Pons (tissue), 1 donor: ENCODE measurements around the gene PPP5C.

Source experiments
- DNase-seq: peaks from one replicate; pipeline ENCODE4 v3.0.0-alpha.2; 2016; ENCODE audit warnings: low spot score

Gene PPP5C

DNA sequence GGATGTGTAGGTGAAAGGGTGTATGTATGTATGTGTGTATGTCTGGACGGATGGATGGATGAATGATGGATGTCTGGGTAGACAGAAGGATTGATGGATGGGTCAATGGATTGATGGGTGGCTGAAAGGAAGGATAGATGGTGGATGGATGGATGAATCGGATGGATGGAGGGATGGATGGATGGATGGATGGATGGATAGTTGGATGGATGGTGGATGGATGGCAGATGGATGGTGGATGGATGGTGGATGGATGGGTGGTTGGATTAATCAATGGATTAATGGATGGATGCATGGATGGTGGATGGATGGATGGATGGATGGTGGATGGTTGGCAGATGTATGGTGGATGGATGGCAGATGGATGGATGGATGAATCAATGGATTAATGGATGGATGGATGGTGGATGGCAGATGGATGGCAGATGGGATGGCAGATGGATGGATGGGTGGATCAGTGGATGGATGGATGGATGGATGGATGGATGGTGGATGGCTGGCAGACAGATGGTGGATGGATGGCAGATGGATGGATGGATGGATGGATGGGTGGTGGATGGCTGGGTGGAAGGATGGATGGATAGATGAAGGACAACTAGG, 16.5 kb upstream of the PPP5C start:
- no peak for DNase-seq

DNA sequence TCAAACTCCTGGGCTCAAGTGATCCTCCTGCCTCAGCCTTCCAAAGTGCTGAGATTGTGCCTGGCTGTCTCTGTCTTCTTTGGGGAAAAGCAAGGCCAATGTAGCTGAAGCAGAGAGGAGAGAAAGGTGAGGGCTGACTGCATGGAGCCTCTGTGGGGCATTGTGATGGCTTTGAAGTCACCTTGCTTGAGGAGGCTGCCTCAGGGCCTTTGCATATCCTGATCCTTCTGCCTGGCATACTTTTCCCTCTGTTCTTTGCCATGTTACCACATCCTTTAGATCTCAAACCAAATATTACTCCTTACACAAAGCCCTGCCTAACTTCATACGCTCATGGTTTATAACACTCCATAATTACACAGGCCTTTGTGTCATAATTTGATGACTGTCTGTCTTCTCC, 9.4 kb upstream of the PPP5C start:
- no peak for DNase-seq

DNA sequence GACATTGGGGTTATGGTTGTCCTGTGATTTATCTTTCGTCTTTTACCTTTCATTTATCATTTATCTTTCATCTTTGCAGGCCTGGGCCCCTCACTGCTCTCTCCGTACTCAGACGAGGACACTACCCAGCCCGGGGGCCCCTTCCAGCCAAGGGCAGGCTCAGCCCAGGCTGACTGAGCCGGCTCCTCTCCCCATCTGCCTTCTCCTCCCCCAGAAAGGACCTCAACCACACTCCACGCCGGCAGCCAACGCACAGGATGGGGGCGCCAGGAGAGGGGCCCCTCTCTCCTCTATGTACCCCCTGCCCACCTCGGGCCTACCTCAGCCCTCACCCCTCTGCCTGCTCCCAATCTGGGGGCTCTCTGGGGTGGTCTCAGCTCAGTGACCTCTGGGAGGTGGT, 7.4 kb upstream of the PPP5C start:
- no peak for DNase-seq

DNA sequence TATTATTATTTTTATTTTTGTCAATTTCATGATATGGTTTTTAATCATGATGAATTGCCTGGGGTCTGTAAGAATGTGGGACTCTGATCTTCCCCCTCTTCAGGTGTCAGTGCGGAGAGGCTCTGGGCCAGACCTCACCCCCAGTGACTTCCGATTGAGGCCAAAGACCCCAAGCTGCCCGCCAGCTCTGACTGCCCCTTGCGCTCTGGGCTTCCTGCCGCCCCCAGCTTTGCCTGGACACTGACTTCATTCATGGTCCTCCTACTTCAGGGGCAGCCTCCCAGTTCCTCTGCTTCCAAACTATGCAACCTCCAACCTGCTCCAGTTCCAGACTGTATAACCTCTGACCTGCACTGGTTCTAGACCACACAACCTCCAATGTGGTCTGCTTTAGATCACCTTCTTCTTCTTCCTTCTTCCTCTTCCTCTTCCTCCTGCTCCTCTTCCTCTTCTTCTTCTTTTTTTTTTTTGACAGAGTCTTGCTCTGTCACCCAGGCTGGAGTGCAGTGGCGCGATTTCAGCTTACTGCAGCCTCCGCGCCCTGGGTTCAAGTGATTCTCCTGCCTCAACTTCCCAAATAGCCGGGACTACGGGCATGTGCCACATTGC, 6.7 kb upstream of the PPP5C start:
- no peak for DNase-seq

DNA sequence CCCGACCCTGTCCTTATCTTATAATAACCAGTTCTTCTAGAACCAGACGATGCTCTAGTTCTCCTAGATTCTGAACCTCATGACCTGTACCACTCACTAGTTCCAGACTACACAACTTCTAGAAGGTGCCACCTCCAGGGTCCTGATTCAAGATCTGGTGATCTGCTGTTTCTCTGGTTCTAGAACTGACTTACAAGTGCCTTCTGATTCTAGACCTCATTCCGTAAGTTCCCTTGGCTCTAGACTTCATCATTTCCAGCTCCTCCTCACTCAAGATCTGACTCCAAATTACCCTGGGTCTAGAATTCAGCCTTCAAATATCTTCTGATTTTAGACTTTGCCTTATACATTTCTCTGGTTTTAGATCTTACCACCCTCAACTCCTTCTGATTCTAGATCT, 5.0 kb upstream of the PPP5C start:
- no peak for DNase-seq

DNA sequence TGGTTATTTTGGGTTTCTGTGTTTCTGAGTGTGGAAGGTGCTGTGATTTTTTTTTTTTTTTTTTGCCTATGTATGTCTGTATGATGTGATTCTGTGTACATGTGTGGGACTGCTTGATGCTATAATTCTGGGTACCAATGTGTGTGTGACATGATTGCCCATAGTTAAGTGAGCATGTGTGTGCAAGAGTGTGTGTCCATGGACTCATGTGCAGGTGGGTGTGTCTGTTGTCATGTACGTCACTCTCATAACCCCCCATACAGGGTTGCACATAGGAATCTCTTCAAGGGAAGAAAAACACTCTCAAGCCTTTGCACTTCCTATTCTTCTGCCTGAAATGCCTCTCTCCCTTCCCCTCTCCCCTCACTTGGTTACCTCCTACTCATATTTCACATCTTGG, 2.5 kb upstream of the PPP5C start:
- no peak for DNase-seq

DNA sequence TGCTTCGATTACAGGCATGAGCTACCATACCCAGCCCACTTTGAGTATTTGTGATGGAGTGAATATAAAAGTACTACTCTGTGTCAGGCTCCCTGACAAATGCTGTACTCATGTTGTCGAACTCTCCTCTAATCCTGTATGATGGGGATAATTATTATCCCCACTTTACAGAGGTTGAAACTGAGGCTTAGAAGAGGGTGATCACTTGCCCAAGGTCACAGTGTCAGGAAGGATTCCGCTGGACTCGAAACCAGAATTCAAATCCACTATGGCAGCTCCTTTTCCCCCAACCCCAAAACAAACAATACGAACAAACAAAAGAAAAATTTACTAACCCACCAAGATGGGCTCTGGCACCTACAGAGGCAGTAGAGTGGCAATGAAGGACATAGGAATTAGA, 1.7 kb upstream of the PPP5C start:
- DNase-seq = no peak

DNA sequence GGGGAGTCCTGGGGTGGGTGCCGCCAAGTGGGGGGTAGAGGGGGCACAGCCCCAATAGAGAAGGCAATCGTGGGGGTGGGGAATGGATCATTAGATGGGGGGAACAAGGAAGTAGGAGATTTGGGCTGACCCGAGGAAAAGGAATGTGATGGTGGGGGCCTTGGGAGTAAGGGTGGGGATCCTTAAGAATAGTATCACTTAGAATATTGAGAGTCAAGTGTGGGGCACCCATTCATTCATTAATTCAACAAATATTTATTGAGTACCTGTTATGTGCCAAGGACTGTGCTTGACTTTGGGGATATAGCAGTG, 641 bp downstream of the PPP5C start:
- DNase-seq = no peak

DNA sequence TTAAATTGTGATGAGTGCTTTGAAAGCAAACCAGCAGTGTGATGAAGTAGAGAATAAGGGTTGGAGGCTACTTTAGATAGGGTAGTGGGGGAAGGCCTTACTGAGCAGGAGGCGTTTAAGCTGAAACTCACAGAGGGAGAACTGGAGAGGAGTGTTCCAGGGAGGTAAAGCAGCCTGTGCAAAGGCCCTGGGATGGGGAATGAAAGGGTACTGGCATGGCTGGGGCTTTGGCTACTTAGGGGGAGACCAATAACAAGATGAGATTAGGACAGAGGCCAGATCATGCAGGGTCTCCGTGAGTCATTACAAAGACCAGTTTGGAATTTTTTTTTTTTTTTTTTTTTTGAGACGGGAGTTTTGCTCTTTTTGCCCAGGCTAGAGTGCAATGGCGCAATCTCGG, 1.1 kb downstream of the PPP5C start:
- DNase-seq = no peak

DNA sequence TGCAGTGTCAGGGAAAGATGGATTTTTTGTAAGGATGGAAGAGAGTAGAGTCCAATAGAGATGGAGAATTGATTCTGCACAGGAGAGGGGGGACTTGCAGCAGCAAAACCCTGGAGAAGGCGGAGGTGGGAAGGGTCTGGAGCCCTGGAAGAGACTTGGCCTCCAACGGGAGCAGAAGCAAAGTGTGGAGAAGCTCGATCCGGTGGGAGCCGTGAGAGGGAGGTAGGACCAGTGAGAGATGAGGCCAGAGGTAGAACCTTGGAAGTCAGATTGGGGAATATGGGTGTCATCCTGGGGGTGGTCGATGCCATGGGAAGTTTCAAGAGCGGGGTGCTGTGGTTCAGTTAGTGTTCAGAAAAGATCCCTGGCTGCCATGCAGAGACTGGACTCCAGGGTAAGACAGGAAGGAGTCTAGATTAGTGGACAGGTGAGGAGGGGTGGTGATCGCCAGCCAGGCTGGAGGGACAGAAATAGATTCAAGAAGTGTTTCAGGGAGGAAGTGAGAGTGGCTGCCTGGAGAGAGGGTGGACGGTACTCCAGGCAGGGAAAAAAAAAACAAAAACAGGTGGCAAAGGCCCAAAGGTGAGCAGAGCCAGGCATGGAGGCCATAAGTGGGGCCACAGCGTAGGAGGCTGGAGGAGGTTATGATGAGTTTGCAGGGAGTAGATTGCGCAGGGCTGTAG, 2.6 kb downstream of the PPP5C start:
- DNase-seq = no peak

DNA sequence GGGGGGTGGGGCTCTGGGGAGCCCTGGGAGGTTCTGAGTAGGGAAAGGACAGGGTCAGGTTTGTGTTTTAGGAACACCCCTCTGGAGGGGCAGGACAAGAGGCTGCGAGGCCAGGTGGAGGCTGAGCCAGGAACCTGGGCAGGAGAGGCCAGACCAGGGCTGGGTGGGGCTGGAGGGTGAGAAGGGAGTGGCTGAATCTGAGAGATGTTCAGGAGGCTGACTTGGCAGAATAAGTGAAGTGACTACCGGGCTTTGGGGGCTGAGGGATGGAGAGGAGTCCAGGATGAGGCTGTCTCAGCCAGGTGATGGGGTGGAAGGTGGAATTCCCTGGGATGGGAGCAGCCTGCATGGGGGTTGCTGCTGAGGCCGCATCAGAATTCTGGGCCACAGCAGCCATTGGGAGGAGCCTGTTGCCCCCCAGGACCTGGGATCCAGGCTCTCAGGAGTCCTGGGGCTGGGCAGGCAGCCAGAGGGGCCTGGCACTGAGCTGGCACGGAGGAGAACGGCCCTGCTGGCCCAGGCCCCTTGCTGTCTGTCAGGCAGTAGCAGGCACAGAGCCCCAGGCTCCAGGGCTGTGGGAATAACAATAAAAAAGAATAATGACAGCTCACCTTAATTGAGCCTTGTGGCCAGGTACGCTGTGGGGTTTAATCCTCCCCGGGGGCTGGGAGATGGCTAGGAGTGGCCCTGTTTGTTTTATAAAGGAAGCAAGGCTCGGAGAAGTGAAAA, 3.3 kb downstream of the PPP5C start:
- DNase-seq = no peak

DNA sequence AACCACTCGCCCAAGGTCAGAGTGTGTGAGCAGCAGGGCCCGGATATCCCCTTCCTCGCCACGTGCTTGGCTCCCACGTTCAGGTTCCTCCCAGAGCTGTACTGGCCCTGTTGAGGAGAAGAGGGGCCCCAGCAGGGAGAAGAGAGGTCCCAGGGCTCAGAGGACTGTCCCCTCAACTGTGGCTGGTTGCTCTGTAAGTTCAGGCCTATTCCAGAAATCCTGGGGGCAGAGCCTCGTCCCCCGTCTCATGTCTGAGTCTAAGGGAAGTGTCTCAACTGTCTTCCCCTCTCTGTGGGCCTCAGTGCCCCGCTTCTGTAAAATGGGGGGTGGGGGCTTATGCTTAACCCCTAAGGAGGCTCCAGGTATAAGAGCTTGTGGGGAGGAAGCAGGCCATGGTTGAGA, 3.9 kb downstream of the PPP5C start:
- DNase-seq = no peak

DNA sequence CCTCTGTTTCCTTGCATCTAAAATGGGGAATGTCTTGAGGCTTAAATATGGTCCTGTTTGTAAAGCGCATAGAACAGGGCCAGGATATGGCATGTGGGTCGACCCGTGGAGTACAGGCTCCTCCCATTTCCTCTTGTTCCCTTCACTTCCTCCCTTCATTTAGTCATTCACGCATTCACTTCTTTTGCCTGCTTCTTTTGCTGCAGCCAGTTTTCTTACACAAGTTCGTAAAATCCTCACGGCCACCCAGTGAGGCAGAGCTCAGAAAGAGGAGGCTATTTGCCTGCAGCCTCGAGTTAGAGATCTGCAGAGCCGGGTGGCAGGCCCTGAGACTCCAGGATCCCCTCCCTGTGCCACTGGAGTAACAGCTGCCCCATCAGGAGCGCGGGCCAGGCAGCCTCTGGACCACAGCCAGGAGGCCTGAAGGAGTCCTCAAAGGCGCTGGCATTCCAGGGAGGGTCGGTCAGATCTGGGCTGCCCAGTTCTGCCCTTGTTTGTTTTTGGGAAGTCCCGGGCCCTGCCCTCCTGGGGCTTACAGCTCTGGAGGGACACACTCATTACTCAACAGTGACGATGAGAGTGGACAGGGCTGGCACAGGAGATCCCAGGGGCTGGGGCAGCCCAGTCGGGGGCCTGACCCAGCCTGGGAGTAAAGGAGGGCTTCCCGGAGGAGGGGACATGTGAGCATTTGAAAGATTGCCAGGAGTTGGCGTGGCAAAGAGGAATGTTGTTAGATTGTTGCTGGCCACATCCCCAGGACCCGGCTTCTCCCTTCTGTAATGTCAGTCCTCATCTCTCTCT, 4.6 kb downstream of the PPP5C start:
- DNase-seq = no peak

DNA sequence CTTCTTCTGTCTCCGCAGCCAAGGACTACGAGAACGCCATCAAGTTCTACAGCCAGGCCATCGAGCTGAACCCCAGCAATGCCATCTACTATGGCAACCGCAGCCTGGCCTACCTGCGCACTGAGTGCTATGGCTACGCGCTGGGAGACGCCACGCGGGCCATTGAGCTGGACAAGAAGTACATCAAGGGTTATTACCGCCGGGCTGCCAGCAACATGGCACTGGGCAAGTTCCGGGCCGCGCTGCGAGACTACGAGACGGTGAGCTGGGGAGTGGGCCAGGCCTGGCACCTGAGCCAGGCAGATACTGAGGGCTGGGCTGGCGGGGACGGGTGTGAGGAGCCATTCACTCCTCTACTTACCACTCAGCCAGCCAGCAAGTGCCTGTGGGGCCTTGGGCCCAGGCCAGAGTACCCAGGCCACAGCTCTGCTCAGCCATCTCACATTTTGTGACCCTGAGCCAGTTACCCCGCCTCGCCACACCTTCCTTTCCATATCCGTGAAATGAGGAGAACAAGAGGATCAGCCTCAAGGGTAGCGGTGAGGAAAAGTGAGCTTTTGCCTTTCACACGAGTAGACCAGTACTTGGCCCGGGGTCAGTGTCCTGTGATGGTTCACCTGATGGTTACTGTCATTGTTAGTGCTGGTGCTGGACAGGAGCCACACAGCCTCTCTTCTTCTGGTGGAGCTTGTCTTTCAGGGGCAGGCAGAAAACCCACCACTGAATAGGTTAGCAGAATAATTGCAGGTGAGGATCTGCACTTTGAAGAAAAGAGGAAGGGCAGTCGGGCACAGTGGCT, 7.0 kb downstream of the PPP5C start:
- DNase-seq = no peak

DNA sequence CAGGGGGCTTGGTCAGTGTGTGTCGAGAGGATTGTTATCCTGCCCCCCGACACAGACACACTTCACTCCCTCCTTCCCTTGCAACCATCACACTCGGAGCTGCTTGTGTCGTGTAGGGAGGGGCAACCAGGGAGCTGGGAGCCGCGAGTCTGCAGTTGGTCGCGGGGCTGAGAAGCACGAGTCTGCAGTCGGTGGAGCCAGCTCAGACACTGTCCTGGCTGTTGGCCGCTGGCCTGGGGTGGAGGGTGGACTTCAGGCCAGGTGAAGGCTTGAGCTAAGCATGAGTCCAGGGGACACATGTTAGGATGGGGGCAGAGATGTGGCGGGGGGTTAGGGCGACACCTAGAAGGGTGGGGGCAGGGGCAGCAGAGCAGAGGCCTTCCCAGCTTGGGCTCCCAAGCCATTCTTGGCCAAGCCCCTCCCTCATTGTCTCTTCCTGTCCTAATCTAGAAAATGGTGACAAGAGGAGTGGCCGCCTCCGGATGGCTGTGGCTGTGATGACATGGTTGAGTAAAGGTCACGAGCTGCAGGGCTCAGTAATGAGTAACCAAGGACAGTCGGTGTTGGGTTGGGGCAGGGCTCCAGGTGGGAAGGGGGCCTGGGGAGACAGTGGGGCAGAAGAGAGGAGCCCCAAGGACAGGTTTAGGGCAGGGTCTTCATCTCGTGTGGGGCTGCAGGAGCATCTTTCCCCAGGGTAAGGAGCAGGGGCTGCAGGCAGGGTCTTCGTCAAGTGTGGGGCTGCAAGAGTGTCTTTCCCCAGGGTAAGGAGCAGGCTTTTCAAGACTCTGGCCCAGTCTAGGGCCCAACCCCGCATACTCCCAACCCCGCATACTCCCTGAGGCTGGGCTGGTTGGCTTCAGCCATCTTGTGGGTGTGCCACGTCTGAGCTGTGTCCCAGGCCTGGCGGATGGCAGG, 8.6 kb downstream of the PPP5C start:
- DNase-seq = no peak

DNA sequence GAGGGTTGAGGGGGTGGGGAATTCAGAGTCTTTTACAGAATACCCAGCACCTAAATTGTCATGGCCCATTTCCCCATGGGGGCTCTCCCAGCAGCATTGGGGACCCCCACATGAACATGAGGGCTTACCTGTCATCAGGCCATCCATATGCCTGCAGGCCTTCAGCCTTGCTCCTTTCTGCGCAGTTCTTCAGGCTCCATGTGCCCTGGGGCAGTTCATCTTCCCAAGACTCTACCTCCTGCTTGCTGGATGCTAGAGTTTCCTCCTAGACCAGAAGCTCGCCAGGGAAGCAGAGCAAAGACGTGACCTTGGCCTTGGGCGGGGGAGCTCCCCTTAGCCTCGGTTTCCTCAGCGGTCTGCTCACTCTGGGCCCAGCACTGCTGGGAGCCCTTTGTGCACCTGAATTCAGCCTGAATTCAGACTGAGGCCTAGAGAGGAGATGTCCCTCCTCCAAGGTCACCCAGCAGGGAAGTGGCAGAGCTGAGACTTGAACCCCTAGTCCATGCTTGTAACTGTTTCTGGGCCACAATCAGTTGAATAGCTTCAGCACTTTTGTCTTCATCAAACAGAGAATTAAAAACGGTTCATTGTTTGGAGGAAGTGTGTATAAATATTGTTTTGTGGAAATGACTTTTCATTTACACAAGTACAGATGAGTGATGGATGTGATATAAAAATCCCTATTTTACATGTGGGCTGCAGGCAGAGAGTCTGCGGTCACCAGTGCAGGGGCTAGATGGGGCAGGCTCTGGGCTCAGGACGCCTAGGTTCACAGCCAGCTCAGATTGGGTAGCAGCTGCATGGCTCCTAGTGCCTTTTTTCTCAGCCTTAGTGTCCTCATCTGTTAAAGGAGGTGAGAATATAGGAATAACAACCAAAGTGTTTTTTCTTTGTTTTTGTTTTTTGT, 9.5 kb downstream of the PPP5C start:
- no peak for DNase-seq

DNA sequence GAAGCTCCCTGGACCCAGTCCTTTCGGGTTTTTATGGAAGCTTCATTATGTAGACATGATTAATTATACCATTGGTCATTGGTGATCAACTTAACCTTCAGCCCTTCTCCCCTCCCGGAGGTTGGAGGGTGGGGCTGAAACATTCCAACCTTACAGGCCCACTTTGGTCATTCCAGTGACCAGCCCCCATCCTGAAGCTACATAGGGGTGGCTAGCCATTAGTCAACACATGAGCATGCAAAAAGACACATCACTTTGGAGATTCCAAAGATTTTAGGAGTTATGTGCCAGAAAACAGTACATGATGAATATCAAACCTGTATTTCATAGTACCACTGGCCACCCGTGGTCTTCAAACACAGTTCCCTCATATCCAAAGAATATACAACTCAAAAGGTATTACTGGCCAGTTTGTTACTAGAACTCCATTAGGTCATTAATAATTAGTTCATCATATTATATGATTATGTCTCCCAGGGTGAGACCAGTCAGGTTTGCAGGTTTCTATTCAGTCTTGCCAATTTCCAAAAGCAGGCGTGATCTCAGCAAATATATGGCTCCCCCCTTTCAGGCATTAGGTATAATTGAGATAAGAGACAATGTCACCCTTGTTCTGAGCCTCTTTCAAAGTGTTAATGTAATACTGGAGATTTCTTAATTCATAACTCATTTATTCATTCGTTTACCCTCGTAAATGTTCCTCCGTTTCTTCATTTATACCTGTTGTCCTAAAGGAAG, 11.1 kb downstream of the PPP5C start:
- no peak for DNase-seq

DNA sequence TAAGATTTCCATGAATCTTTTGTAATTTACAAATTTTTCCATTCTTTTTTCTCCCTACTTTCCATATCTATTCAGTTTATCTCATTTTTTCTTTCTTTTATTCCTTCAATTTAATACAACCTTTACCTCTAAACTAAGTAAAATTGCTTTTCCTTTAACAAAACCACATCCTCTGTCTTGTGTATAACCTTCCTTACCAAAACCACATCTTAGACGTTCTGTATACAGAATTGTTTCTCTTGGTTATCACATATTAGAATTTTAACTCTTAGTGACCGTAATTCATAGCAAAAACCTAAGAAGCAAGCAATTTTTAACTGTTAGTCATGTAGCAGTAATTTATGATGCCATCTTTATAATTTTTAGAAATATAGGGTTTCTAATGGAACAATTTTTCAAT, 15.0 kb downstream of the PPP5C start:
- DNase-seq = no peak

DNA sequence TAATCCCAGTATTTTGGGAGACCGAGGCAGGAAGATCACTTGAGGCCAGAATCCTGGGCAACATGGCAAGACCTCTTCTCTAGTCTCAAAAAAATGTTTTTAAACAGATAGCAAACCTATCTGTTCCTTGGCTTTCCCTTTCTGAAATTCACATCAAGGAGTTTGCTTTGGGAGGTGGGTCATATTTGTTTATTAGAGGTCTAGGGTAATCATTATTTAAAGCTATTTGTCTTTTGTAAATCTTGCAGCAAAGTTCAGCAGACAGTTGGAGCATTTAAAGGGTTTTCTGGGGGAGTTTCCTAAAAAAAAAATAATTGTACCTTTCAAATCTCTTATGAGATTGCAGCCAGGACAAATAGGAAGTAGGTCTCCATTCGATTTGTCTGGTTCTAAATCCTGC, 17.5 kb downstream of the PPP5C start:
- DNase-seq = no peak
